Central memory CD8-positive, alpha-beta T cell (primary cell): ENCODE measurements around the gene TUB.

Source experiments
- ATAC-seq: fragments of 150-1000 bp; cut with Tn5 transposase; replicated peaks from 2 replicates; pipeline ENCODE4 v1.10.0; 2022; ENCODE audit warnings: mild to moderate bottlenecking, moderate FRiP score, moderate number of reproducible peaks; ENCODE audit not compliant: poor library complexity, severe bottlenecking; ENCODE audit errors: extremely low read depth
- DNase-seq, 2 donors: peaks; one replicate each; pipeline ENCODE4 v3.0.0; 2021; ENCODE audit warnings: low spot score in 2 of 2
- H3K27ac Mint-ChIP-seq: one replicate; pipeline ENCODE4 v1.8.0; 2022; ENCODE audit warnings: low read depth, mild to moderate bottlenecking, moderate library complexity, mixed read lengths
- H3K27me3 Mint-ChIP-seq: one replicate; pipeline ENCODE4 v1.8.0; 2022; ENCODE audit warnings: mixed read lengths
- H3K36me3 Mint-ChIP-seq: one replicate; pipeline ENCODE4 v1.8.0; 2022; ENCODE audit warnings: mild to moderate bottlenecking, moderate library complexity, mixed read lengths; ENCODE audit not compliant: insufficient read depth
- H3K4me1 Mint-ChIP-seq: one replicate; pipeline ENCODE4 v1.8.0; 2022; ENCODE audit warnings: mixed read lengths
- H3K4me3 Mint-ChIP-seq: one replicate; pipeline ENCODE4 v1.8.0; 2022; ENCODE audit warnings: mild to moderate bottlenecking, moderate library complexity, mixed read lengths
- H3K9me3 Mint-ChIP-seq: one replicate; pipeline ENCODE4 v1.8.0; 2022; ENCODE audit warnings: mixed read lengths

The TUB gene

GRCh38 chr11:8080674-8081590, at the start of gene TUB:
TSS of gene TUB (plus strand) at chr11:8081211. CDS start at chr11:8081511, 300 bp downstream.
- DNase-seq (no peak), ATAC-seq (no peak)
- no peak within 1 kb of the TSS for H3K27ac Mint-ChIP-seq
- H3K36me3 Mint-ChIP-seq, result no peaks in the 10 kb centered on the region
- peak within 1 kb of the TSS; percentile 60 for H3K4me3 Mint-ChIP-seq
- peaks cover 68% of the 10 kb centered on the region for H3K27me3 Mint-ChIP-seq
- peaks cover 3% of the 10 kb centered on the region for H3K4me1 Mint-ChIP-seq
- no peaks in the 10 kb centered on the region for H3K9me3 Mint-ChIP-seq

- Mint-ChIP-seq H3K4me1 (peaks cover 9% of the 10 kb centered on the region), H3K36me3 (peaks cover 5% of the 10 kb centered on the region), H3K27ac (no peak overlapping the region), H3K4me3 (no peak overlapping the region), H3K9me3 (no peaks in the 10 kb centered on the region), H3K27me3 (peaks cover 48% of the 10 kb centered on the region)
- no peak for DNase-seq
- no peak for ATAC-seq
Measured at GRCh38 chr11:8031248-8032115, 49.5 kb upstream of the TUB start.

- Mint-ChIP-seq H3K4me3 (no peak overlapping the region), H3K4me1 (peaks cover 9% of the 10 kb centered on the region), H3K9me3 (no peaks in the 10 kb centered on the region), H3K27me3 (peaks cover 48% of the 10 kb centered on the region), H3K27ac (no peak overlapping the region), H3K36me3 (peaks cover 5% of the 10 kb centered on the region)
- no peak for DNase-seq
- ATAC-seq, result no peak
Measured at GRCh38 chr11:8032122-8032521, 48.9 kb upstream of the TUB start.

- Mint-ChIP-seq H3K27ac (no peak overlapping the region), H3K27me3 (peaks cover 54% of the 10 kb centered on the region), H3K4me3 (peak overlapping the region; percentile 12), H3K9me3 (no peaks in the 10 kb centered on the region), H3K36me3 (peaks cover 5% of the 10 kb centered on the region), H3K4me1 (peaks cover 9% of the 10 kb centered on the region)
- DNase-seq (no peak), ATAC-seq (no peak)
Measured at GRCh38 chr11:8032576-8033304, 48.3 kb upstream of the TUB start.

- H3K4me3 Mint-ChIP-seq, result peak overlapping the region; percentile 12
- DNase-seq, result peak in 1 of 2 donors; percentile 25
- peaks cover 5% of the 10 kb centered on the region for H3K36me3 Mint-ChIP-seq
- ATAC-seq, result peak; percentile 56
- no peaks in the 10 kb centered on the region for H3K9me3 Mint-ChIP-seq
- peaks cover 9% of the 10 kb centered on the region for H3K4me1 Mint-ChIP-seq
- H3K27ac Mint-ChIP-seq, result no peak overlapping the region
- peaks cover 60% of the 10 kb centered on the region for H3K27me3 Mint-ChIP-seq
Measured at GRCh38 chr11:8033305-8034105, 47.5 kb upstream of the TUB start.

GRCh38 chr11:8034106-8034585, 46.9 kb upstream of the TUB start:
- ATAC-seq (no peak), DNase-seq (no peak)
- Mint-ChIP-seq H3K9me3 (no peaks in the 10 kb centered on the region), H3K4me1 (peaks cover 9% of the 10 kb centered on the region), H3K36me3 (peaks cover 5% of the 10 kb centered on the region), H3K4me3 (no peak overlapping the region), H3K27ac (no peak overlapping the region), H3K27me3 (peaks cover 64% of the 10 kb centered on the region)

GRCh38 chr11:8034604-8035190, 46.3 kb upstream of the TUB start:
- ATAC-seq (no peak), DNase-seq (no peak)
- Mint-ChIP-seq H3K9me3 (no peaks in the 10 kb centered on the region), H3K4me1 (peaks cover 9% of the 10 kb centered on the region), H3K4me3 (no peak overlapping the region), H3K27ac (no peak overlapping the region), H3K27me3 (peaks cover 64% of the 10 kb centered on the region), H3K36me3 (peaks cover 5% of the 10 kb centered on the region)

GRCh38 chr11:8035200-8035855, 45.7 kb upstream of the TUB start:
- H3K27ac Mint-ChIP-seq, result no peak overlapping the region
- H3K9me3 Mint-ChIP-seq, result no peaks in the 10 kb centered on the region
- H3K4me1 Mint-ChIP-seq, result peaks cover 9% of the 10 kb centered on the region
- H3K4me3 Mint-ChIP-seq, result no peak overlapping the region
- H3K36me3 Mint-ChIP-seq, result peaks cover 2% of the 10 kb centered on the region
- peaks cover 58% of the 10 kb centered on the region for H3K27me3 Mint-ChIP-seq
- ATAC-seq (no peak), DNase-seq (no peak)

GRCh38 chr11:8036002-8036802, 44.8 kb upstream of the TUB start:
- Mint-ChIP-seq H3K4me1 (peaks cover 9% of the 10 kb centered on the region), H3K27me3 (peaks cover 49% of the 10 kb centered on the region), H3K36me3 (no peaks in the 10 kb centered on the region), H3K9me3 (no peaks in the 10 kb centered on the region), H3K27ac (no peak overlapping the region), H3K4me3 (no peak overlapping the region)
- no peak for DNase-seq
- no peak for ATAC-seq

- Mint-ChIP-seq H3K4me1 (peaks cover 9% of the 10 kb centered on the region), H3K4me3 (no peak overlapping the region), H3K9me3 (no peaks in the 10 kb centered on the region), H3K27me3 (peaks cover 47% of the 10 kb centered on the region), H3K36me3 (no peaks in the 10 kb centered on the region), H3K27ac (no peak overlapping the region)
- no peak for DNase-seq
- no peak for ATAC-seq
Measured at GRCh38 chr11:8036986-8037385, 44.0 kb upstream of the TUB start.
